Stomach smooth muscle (tissue), 2 donors: ENCODE results near the gene BMP10.

ENCODE experiments used
- H3K27ac ChIP-seq: one replicate; pipeline ENCODE4 v1.7.0; 2013; ENCODE audit warnings: mild to moderate bottlenecking, low read length, inconsistent platforms
- H3K27me3 ChIP-seq, 2 donors: one replicate each; pipeline ENCODE4 v1.7.0; 2013; ENCODE audit warnings: low read length in 2 of 2; ENCODE audit not compliant: insufficient read depth in 2 of 2, control insufficient read depth in 1 of 2
- H3K36me3 ChIP-seq, 2 donors: one replicate each; pipeline ENCODE4 v1.7.0; 2013; ENCODE audit warnings: low read length in 2 of 2; ENCODE audit not compliant: control insufficient read depth in 2 of 2, insufficient read depth in 2 of 2
- H3K4me1 ChIP-seq: one replicate; pipeline ENCODE4 v1.7.0; 2013; ENCODE audit warnings: low read length; ENCODE audit not compliant: control insufficient read depth, insufficient read depth
- H3K4me3 ChIP-seq, 2 donors: one replicate each; pipeline ENCODE4 v1.7.0; 2013; ENCODE audit warnings: low read length in 2 of 2
- H3K9ac ChIP-seq, 2 donors: one replicate each; pipeline ENCODE4 v1.7.0; 2013; ENCODE audit warnings: low read length in 2 of 2, mild to moderate bottlenecking in 1 of 2
- H3K9me3 ChIP-seq, 2 donors: one replicate each; pipeline ENCODE4 v1.7.0; 2013; ENCODE audit warnings: low read length in 2 of 2; ENCODE audit not compliant: control insufficient read depth in 2 of 2
- donor health status: healthy.
- donor health status: Pancreatic carcinoma.

The BMP10 gene

DNA sequence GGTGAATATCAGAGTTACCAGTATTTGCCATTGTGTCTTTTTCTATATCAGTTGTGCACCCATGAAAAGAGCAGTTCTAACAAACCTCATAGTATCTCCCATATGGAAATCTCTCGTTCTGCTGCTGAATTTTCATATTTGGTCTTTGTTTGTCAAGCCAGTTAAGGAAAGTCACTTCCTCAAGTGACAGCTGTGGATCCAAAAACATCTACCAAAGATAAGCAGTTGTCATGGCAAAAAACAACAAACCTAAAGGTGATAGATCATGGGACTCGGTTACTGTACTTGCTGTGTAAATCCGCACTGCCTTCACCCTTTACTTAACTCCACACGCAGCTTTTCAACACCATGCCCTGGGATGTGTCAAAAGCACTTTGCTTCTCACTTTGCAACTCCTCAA, 17.3 kb downstream of the BMP10 start:
- Histone ChIP-seq H3K4me3 (no peak overlapping the region), H3K27me3 (no peaks in the 10 kb centered on the region), H3K4me1 (peaks cover 8% of the 10 kb centered on the region), H3K9me3 (no peaks in the 10 kb centered on the region), H3K9ac (no peak overlapping the region), H3K27ac (no peak overlapping the region), H3K36me3 (no peaks in the 10 kb centered on the region)

DNA sequence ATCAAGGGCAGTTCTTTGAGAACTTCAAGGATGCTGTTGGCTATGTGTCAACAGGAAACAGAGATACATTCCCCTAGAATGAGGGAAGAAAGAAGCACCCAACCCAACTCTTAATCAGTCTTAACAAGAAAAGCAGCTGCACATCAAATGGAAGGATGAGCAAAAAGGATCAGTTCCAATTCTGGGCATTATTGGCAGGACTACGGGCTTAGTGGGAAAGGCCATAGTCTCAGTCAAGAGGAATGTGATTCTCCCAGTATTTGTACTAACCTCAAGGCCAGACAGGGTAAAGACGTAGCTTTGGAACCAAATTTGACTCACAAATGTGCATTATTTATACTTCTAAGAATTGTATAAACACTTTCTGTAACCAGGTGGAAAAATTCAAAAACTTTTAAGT, 18.2 kb downstream of the BMP10 start:
- H3K4me1 ChIP-seq: peaks cover 4% of the 10 kb centered on the region
- no peaks in the 10 kb centered on the region for H3K36me3 ChIP-seq
- no peak overlapping the region for H3K9ac ChIP-seq
- no peaks in the 10 kb centered on the region for H3K9me3 ChIP-seq
- H3K27ac ChIP-seq: no peak overlapping the region
- H3K4me3 ChIP-seq: no peak overlapping the region
- no peaks in the 10 kb centered on the region for H3K27me3 ChIP-seq

DNA sequence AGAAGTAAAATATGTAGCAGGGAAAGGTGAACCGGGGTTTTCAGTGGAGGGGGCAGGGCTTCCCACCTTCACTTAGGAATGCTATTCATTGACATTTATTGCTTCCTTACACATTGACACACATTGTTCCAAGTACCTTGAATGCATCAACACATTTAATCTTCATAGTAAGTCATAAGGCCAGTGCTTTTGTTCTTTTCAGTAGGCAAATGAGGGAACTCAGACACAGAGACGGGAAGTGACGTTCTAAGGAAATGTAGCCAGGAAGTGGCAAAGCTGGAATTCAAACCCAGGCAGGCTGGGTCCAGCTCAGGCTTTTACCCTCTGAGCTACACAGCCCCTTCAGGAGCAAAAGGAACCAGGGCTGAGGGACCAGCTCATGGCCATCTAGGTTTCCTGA, 20.7 kb downstream of the BMP10 start:
- no peaks in the 10 kb centered on the region for H3K27me3 ChIP-seq
- no peak overlapping the region for H3K4me3 ChIP-seq
- no peaks in the 10 kb centered on the region for H3K9me3 ChIP-seq
- H3K4me1 ChIP-seq: peaks cover 4% of the 10 kb centered on the region
- no peak overlapping the region for H3K27ac ChIP-seq
- H3K9ac ChIP-seq: no peak overlapping the region
- H3K36me3 ChIP-seq: no peaks in the 10 kb centered on the region

DNA sequence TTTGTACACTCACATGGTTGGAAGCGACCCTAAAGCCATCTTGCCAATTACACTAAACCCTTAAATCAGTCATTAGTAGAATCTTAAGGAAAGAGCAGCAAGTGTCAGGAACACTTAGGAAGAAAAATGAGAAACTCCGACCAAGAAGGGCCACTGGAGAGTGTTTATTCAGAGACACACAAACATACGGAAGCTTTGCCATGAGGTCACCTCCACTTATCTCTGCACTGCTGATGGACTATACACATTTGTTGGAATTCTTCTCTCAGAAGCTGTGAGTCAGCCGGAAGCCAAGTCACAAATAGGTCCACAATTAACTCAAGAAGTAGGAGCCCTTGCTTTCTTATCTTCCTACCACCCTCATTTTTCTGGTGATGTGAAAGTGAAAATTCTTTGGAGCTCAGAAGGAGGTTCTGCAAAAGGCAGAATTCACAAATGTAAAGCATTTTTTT, 21.6 kb downstream of the BMP10 start:
- Histone ChIP-seq H3K9ac (no peak overlapping the region), H3K9me3 (no peaks in the 10 kb centered on the region), H3K36me3 (no peaks in the 10 kb centered on the region), H3K27me3 (no peaks in the 10 kb centered on the region), H3K4me3 (no peak overlapping the region), H3K4me1 (peaks cover 4% of the 10 kb centered on the region), H3K27ac (no peak overlapping the region)

DNA sequence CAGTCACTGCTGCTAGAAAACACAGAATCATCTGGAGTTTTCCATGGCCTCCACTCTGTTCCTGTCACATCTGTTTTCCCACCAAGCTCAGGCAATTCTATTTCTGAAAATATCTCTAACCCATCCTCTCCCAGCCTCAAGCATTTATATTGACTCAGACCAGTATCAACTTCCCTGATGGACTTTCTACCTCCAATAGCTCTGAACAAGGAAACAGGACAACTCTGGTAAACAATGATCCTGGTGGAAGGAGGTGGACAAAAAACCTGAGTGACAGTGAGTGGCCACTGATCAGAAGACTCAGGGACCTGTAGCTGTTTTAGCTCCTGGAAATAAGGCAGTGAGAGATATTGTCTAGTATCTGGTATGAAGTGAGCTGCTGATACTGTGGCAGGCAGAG, 23.4 kb downstream of the BMP10 start:
- Histone ChIP-seq H3K36me3 (no peaks in the 10 kb centered on the region), H3K4me1 (no peaks in the 10 kb centered on the region), H3K4me3 (no peak overlapping the region), H3K27ac (no peak overlapping the region), H3K27me3 (no peaks in the 10 kb centered on the region), H3K9ac (no peak overlapping the region), H3K9me3 (no peaks in the 10 kb centered on the region)

DNA sequence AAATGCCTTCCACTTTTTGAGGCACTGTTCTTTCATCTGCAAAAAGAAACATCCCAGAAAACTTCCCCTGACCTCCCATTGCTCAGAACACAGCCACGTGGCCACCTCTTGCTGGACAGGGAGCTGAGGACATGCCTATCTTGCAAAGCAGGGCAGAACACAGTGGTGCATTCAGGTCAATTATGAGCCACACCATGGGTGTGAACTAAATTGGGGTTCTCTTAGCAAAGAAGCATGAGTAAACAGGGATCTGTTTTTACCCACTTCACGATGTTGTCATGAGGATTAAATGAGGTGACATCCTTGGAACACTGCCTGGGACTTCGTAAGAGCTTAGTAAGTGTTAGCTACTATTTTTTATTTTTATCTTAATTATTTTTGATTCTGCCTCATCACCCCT, 25.1 kb downstream of the BMP10 start:
- Histone ChIP-seq H3K4me1 (no peaks in the 10 kb centered on the region), H3K4me3 (no peak overlapping the region), H3K9ac (no peak overlapping the region), H3K27ac (no peak overlapping the region), H3K9me3 (no peaks in the 10 kb centered on the region), H3K36me3 (no peaks in the 10 kb centered on the region), H3K27me3 (no peaks in the 10 kb centered on the region)

DNA sequence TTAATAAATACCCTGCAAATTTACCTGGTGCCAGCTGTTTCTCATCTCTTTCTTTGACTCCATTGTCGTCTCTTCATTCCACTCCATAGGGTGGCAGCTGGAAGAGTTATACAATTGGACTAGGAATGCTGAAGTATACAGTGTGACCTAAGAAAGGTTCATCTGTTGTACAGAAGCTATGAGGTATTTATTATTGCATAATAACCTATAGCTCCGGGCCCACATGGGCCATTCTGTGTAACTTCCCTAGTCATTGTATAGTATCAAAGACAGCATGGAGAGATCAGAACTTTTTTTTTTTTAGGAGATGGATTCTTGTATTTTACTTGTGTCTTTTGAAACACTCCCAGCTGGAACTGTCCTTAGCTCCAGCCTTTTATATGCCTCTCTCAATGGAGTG, 26.2 kb downstream of the BMP10 start:
- H3K9me3 ChIP-seq: no peaks in the 10 kb centered on the region

DNA sequence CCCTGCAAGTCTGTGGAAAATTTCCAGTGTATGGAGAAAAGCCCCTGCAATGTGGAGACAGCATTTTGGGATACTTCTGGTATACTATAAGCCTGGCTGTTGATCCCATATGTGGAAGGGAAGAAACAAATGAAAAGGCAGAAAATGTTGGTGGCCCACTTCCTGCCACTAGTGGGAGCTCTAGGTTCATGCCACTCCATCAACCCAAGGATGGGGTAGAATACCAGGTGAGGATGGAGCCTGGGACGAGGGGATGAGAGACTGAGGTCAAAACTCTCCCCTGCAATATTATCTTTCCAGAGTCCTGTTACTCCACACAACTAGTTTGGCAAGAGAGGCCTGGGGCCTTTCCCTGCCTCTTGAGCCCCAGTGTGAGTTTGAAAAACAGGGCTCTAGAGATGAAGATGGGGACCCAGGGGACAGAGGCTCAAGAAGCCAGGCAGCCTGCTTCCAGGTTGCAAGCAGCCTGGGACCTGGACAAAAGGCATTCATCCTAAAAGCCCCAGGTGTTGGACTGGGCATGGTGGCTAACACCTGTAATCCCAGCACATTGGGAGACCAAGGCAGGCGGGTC, 31.9 kb downstream of the BMP10 start:
- H3K9ac ChIP-seq: no peak overlapping the region
- H3K27ac ChIP-seq: no peak overlapping the region
- no peaks in the 10 kb centered on the region for H3K27me3 ChIP-seq
- no peaks in the 10 kb centered on the region for H3K9me3 ChIP-seq
- H3K36me3 ChIP-seq: no peaks in the 10 kb centered on the region
- H3K4me3 ChIP-seq: no peak overlapping the region
- H3K4me1 ChIP-seq: peaks cover 5% of the 10 kb centered on the region

More for the DNA sequence above, 26.2 kb downstream of the BMP10 start:
- Histone ChIP-seq H3K27me3 (no peaks in the 10 kb centered on the region), H3K4me3 (no peak overlapping the region), H3K36me3 (no peaks in the 10 kb centered on the region), H3K4me1 (no peaks in the 10 kb centered on the region), H3K9ac (no peak overlapping the region), H3K27ac (no peak overlapping the region)

DNA sequence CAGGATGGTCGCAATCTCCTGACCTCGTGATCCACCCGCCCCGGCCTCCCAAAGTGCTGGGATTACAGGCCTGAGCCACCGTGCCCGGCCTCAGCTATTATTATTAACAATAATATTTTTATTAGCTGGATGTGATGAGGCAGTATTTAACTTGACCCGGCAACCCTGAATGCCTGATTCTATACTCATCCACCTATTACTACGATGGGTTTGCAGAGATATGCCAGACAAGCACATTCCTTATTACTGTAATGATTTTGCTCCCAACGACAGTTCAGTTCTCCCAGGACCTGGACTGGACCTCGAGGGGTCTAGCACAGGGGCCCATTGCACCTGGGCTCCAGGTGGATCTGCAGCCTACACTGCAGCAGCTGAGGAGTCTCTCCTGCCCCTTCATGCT, 32.6 kb downstream of the BMP10 start:
- no peak overlapping the region for H3K4me3 ChIP-seq
- H3K9me3 ChIP-seq: no peaks in the 10 kb centered on the region
- H3K36me3 ChIP-seq: no peaks in the 10 kb centered on the region
- peaks cover 5% of the 10 kb centered on the region for H3K4me1 ChIP-seq
- H3K27ac ChIP-seq: no peak overlapping the region
- no peak overlapping the region for H3K9ac ChIP-seq
- no peaks in the 10 kb centered on the region for H3K27me3 ChIP-seq

DNA sequence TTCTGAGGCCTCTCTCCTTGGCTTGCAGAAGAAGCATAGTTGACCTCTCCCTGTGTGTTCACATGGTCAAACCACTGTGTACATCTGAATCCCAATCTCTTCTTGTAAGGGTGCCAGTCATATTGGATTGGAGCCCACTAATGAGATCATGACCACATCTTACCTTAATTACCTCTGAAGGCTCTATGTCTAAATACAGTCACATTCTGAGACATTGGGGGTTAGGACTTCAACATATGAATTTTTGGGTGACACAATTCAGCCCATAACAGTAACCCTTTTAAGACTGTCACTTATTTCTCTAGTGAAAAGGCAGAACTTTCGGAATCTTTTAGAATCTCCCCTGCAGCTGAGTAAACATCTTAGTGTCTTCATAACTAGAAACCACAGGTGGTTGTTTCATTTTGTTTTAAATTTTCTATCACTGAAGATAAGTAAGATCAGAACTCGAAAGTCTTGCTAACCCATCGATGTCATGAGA, 33.3 kb downstream of the BMP10 start:
- H3K9me3 ChIP-seq: no peaks in the 10 kb centered on the region
- H3K9ac ChIP-seq: no peak overlapping the region
- peaks cover 5% of the 10 kb centered on the region for H3K4me1 ChIP-seq
- H3K27ac ChIP-seq: no peak overlapping the region
- H3K27me3 ChIP-seq: no peaks in the 10 kb centered on the region
- peak overlapping the region in 1 of 2 donors; percentile 4 for H3K4me3 ChIP-seq
- no peaks in the 10 kb centered on the region for H3K36me3 ChIP-seq

DNA sequence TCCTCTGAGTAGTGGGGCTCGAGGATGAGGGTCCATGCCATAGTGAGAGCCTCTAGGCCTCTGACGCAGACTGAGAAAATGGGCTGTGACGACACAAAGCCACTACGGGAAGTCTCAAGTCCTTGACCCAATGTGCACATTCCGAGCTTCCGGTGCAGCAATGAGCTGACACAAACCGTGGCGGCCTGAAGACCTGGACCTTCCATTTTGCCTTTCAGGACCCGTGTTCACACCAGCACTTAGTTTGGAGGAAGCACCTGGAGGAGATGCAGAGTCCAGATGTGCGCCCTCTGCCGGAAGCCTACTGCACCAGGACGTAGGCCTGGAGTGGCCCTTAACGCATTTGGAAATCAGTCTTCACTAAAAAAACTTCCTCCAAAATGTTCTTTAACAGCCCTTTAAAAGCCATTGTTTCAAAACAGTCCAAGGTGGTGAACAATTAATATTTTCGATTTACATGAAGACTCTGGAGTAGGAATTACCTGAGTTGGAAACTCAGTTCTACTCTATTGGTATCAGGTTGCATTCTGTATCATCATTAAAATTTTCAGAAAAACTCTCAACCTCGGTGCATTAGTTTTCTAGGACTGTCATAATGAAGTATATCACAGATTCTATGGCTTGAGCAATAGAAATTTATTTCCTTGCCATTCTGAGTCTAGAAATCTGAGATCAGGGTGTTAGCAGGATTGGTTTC, 33.9 kb downstream of the BMP10 start:
- no peaks in the 10 kb centered on the region for H3K27me3 ChIP-seq
- H3K4me3 ChIP-seq: no peak overlapping the region
- H3K36me3 ChIP-seq: no peaks in the 10 kb centered on the region
- H3K27ac ChIP-seq: no peak overlapping the region
- no peaks in the 10 kb centered on the region for H3K9me3 ChIP-seq
- no peak overlapping the region for H3K9ac ChIP-seq
- peaks cover 10% of the 10 kb centered on the region for H3K4me1 ChIP-seq
